H1 (cell line): ENCODE measurements around the gene TMCO1. TPM values are rescaled to one million over a fixed set of nuclear protein-coding genes. Genes with fewer than 3 reads are reported as not detected.

Experiments used
- CTCF ChIA-PET: fragments of 300-600 bp; sonication (Branson Sonifier 250); formaldehyde crosslinking; loops from one replicate; lab custom pipeline; 2021; ENCODE audit not compliant: partially characterized antibody; lab: Charles Lee
- POLR2A ChIA-PET: fragments of 300-600 bp; sonication (Branson Sonifier 250); formaldehyde crosslinking; loops from one replicate; lab custom pipeline; 2021; ENCODE audit warnings: inconsistent platforms; ENCODE audit not compliant: partially characterized antibody; lab: Charles Lee
- DNase-seq, 2 experiments: peaks; one replicate each; pipeline versions ENCODE4 v3.0.0 to v3.0.0-alpha.2; 2010 to 2022; ENCODE audit warnings: low spot score in 2 of 2, low read depth in 1 of 2, mixed read lengths in 1 of 2
- FAIRE-seq: peaks from 2 replicates; lab custom pipeline; 2011; peaks lifted over from hg19 to GRCh38; lab: Jason Lieb, UNC
- H2AFZ ChIP-seq: 2 replicates; pipeline ENCODE4 v1.8.1; 2012; ENCODE audit warnings: low read length, inconsistent platforms
- H2AK5ac ChIP-seq: 2 replicates; pipeline ENCODE4 v1.6.1; 2013; ENCODE audit warnings: low read depth, low read length
- H2BK120ac ChIP-seq: replicated peaks from 2 replicates; pipeline ENCODE3; 2013; ENCODE audit warnings: low read depth, low read length, inconsistent platforms
- H2BK12ac ChIP-seq: 2 replicates; pipeline ENCODE4 v1.6.1; 2013; ENCODE audit warnings: low read depth, low read length
- H2BK15ac ChIP-seq: 2 replicates; pipeline ENCODE4 v1.6.1; 2013; ENCODE audit warnings: low read length
- H2BK20ac ChIP-seq: 2 replicates; pipeline ENCODE4 v1.6.1; 2013; ENCODE audit warnings: low read length
- H2BK5ac ChIP-seq: 2 replicates; pipeline ENCODE4 v1.6.1; 2013; ENCODE audit warnings: low read depth, low read length
- H3K14ac ChIP-seq: 2 replicates; pipeline ENCODE4 v1.6.1; 2013; ENCODE audit warnings: inconsistent platforms; ENCODE audit not compliant: insufficient read length
- H3K18ac ChIP-seq: 2 replicates; pipeline ENCODE4 v1.6.1; 2013; ENCODE audit warnings: low read length; ENCODE audit errors: extremely low read depth
- H3K23ac ChIP-seq: 2 replicates; pipeline ENCODE4 v1.6.1; 2013; ENCODE audit warnings: inconsistent platforms; ENCODE audit not compliant: insufficient read length
- H3K23me2 ChIP-seq: 2 replicates; pipeline ENCODE4 v1.6.1; 2013; ENCODE audit warnings: low read depth, low read length
- H3K27ac ChIP-seq: 2 replicates; pipeline ENCODE4 v1.6.1; 2011; ENCODE audit warnings: low read depth, low read length, inconsistent platforms
- H3K27me3 ChIP-seq, 4 experiments: replicated peaks in 1 of 4; 1 replicate in 1 of 4; 2 replicates in 3 of 4; pipeline versions ENCODE4 v1.6.1 to v1.8.1; 2011 to 2013; ENCODE audit warnings: low read length in 3 of 4, mild to moderate bottlenecking in 3 of 4, inconsistent platforms in 2 of 4, mixed read lengths in 2 of 4, moderate library complexity in 1 of 4; ENCODE audit not compliant: control insufficient read depth in 3 of 4, insufficient read depth in 3 of 4; ENCODE audit errors: extremely low read depth in 1 of 4
- H3K36me3 ChIP-seq, 4 experiments: 2 replicates each; pipeline versions ENCODE4 v1.6.1 to v1.8.1; 2011 to 2013; ENCODE audit warnings: mild to moderate bottlenecking in 4 of 4, low read length in 3 of 4, moderate library complexity in 2 of 4, control low read depth in 1 of 4, inconsistent platforms in 1 of 4; ENCODE audit not compliant: insufficient read depth in 4 of 4, control insufficient read depth in 2 of 4
- H3K4ac ChIP-seq: replicated peaks from 2 replicates; pipeline ENCODE3; 2013; ENCODE audit warnings: low read length, low read depth, mixed read lengths, inconsistent platforms; ENCODE audit not compliant: insufficient read length
- H3K4me1 ChIP-seq, 4 experiments: replicated peaks in 1 of 4; 1 replicate in 1 of 4; 2 replicates in 3 of 4; pipeline versions ENCODE4 v1.6.1 to v1.8.1; 2011 to 2013; ENCODE audit warnings: low read length in 3 of 4, inconsistent platforms in 2 of 4, mixed read lengths in 1 of 4; ENCODE audit not compliant: insufficient read depth in 4 of 4, control insufficient read depth in 3 of 4
- H3K4me2 ChIP-seq, 2 experiments: 2 replicates each; pipeline versions ENCODE4 v1.6.1 to v1.8.1; 2011 to 2013; ENCODE audit warnings: low read depth in 2 of 2, low read length in 2 of 2, control low read depth in 1 of 2, inconsistent platforms in 1 of 2, mild to moderate bottlenecking in 1 of 2; ENCODE audit not compliant: insufficient read depth in 1 of 2
- H3K4me3 ChIP-seq, 4 experiments: fragments of 200-600, 300-600 bp in 1 of 4; sonication (generic), shearing (Covaris generic), sonication (Bioruptor Twin) in 1 of 4; 2 replicates each; pipeline versions ENCODE4 v1.5.1 to v1.8.1; 2011 to 2016; ENCODE audit warnings: low read length in 4 of 4, low read depth in 3 of 4, control low read depth in 2 of 4, inconsistent platforms in 2 of 4, mild to moderate bottlenecking in 2 of 4, mixed read lengths in 1 of 4, moderate library complexity in 1 of 4; ENCODE audit not compliant: insufficient read depth in 2 of 4; ENCODE audit errors: extremely low read depth in 1 of 4
- H3K56ac ChIP-seq: replicated peaks from 2 replicates; pipeline ENCODE3; 2013; ENCODE audit warnings: low read depth, mild to moderate bottlenecking, mixed read lengths, low read length, inconsistent platforms; ENCODE audit not compliant: insufficient read length
- H3K79me1 ChIP-seq: 2 replicates; pipeline ENCODE4 v1.6.1; 2013; ENCODE audit warnings: low read depth, low read length, control low read depth
- H3K79me2 ChIP-seq, 2 experiments: 2 replicates each; pipeline versions ENCODE4 v1.6.1 to v1.8.1; 2012 to 2013; ENCODE audit warnings: low read length in 2 of 2, mild to moderate bottlenecking in 2 of 2, inconsistent platforms in 1 of 2; ENCODE audit not compliant: insufficient read depth in 2 of 2, control insufficient read depth in 1 of 2
- H3K9ac ChIP-seq, 4 experiments: replicated peaks in 1 of 4; 1 replicate in 1 of 4; 2 replicates in 3 of 4; pipeline versions ENCODE4 v1.6.1 to v1.8.1; 2011 to 2013; ENCODE audit warnings: low read depth in 3 of 4, low read length in 3 of 4, control low read depth in 2 of 4, mild to moderate bottlenecking in 2 of 4, moderate library complexity in 2 of 4, inconsistent platforms in 1 of 4; ENCODE audit errors: extremely low read depth in 1 of 4
- H3K9me3 ChIP-seq, 2 experiments: 2 replicates each; pipeline versions ENCODE4 v1.6.1 to v1.8.1; 2012 to 2013; ENCODE audit warnings: mild to moderate bottlenecking in 2 of 2, moderate library complexity in 2 of 2, control low read depth in 1 of 2, inconsistent platforms in 1 of 2, low read depth in 1 of 2, low read length in 1 of 2, mixed read lengths in 1 of 2; ENCODE audit not compliant: insufficient read depth in 2 of 2
- H4K20me1 ChIP-seq, 2 experiments: replicated peaks in 1 of 2; 2 replicates each; pipeline versions ENCODE3 to v1.8.1; 2011 to 2013; ENCODE audit warnings: inconsistent platforms in 2 of 2, low read length in 2 of 2, mild to moderate bottlenecking in 1 of 2; ENCODE audit not compliant: insufficient read depth in 2 of 2, control insufficient read depth in 1 of 2
- H4K5ac ChIP-seq: 2 replicates; pipeline ENCODE4 v1.6.1; 2013; ENCODE audit warnings: low read length, low read depth, mixed read lengths, inconsistent platforms; ENCODE audit not compliant: insufficient read length
- H4K8ac ChIP-seq: 2 replicates; pipeline ENCODE4 v1.8.0; 2013; ENCODE audit warnings: mild to moderate bottlenecking, moderate library complexity, low read length, inconsistent platforms; ENCODE audit not compliant: insufficient read depth; ENCODE audit errors: extremely low read depth
- H4K91ac ChIP-seq: replicated peaks from 2 replicates; pipeline ENCODE3; 2013; ENCODE audit warnings: low read length, mixed read lengths, inconsistent platforms; ENCODE audit not compliant: insufficient read length
- CEBPB ChIP-seq: IDR thresholded peaks from 2 replicates; pipeline ENCODE4 v1.6.1; 2012; ENCODE audit warnings: low read depth, low read length
- RAD21 ChIP-seq, 2 experiments: IDR thresholded peaks in 1 of 2; conservative IDR thresholded peaks in 1 of 2; 2 replicates each; pipeline ENCODE4 v1.6.1; 2011; ENCODE audit warnings: low read depth in 2 of 2, low read length in 2 of 2, improper control_type of control experiment in 1 of 2, inconsistent platforms in 1 of 2, mild to moderate bottlenecking in 1 of 2, moderate library complexity in 1 of 2
- RFX5 ChIP-seq: IDR thresholded peaks from 2 replicates; pipeline ENCODE4 v1.6.1; 2011; ENCODE audit warnings: low read depth, low read length, improper control_type of control experiment, borderline replicate concordance
- TAF1 ChIP-seq: IDR thresholded peaks from 2 replicates; pipeline ENCODE4 v1.6.1; 2011; ENCODE audit warnings: mild to moderate bottlenecking, low read depth, low read length
- TAF7 ChIP-seq: optimal IDR thresholded peaks from 2 replicates; pipeline ENCODE3; 2011; ENCODE audit warnings: low read depth, mild to moderate bottlenecking, inconsistent platforms, low read length, moderate library complexity, borderline replicate concordance
- TEAD4 ChIP-seq: IDR thresholded peaks from 2 replicates; pipeline ENCODE4 v1.6.1; 2012; ENCODE audit warnings: low read depth, low read length, inconsistent platforms, mixed read lengths
- WGBS, 2 experiments: shearing (Covaris generic) in 1 of 2; methylation state at CpG; one replicate each; pipeline versions ENCODE4 v1.1.6 to v1.1.7; 2013 to 2015; ENCODE audit warnings: low lambda C conversion rate in 2 of 2, mixed read lengths in 2 of 2, inconsistent platforms in 1 of 2, low coverage in 1 of 2, missing lambda C conversion rate in 1 of 2; ENCODE audit not compliant: insufficient replicate concordance in 2 of 2, insufficient coverage in 1 of 2, insufficient read length in 1 of 2; ENCODE audit errors: extremely low coverage in 1 of 2, missing lambda C conversion rate in 1 of 2; 5-methylcytosine and 5-hydroxymethylcytosine counted together
- polyA plus RNA-seq, 7 experiments: library from polyadenylated mRNA; depleted of rRNA in 3 of 7; stranded (reverse) in 5 of 7; unstranded in 2 of 7; fragments of >200 nt in 5 of 7; fragments of 200-250 nt in 2 of 7; gene quantifications; 1 replicate in 5 of 7; 2 replicates in 1 of 7; 4 replicates in 1 of 7; pipeline versions ENCODE4 v1.2.1 to v1.2.3, GENCODE V29; 2011 to 2013; ENCODE audit warnings: missing spikeins in 2 of 7, mixed read lengths in 2 of 7
- total RNA-seq: library from RNA; stranded (reverse); fragmentation: NEBNext Ultra II Directional; extraction: Animal tissue kit (Norgen Biotek cat#: 25700); gene quantifications from 2 replicates; pipeline ENCODE4 v1.2.1, GENCODE V29; 2021
- TF ChIP-seq, protein P1 (sequence below), 3 experiments: IDR thresholded peaks; 1 replicate in 2 of 3; 2 replicates in 1 of 3; pipeline versions ENCODE4 v1.5.1 to v1.6.1; 2011; ENCODE audit warnings: low read length in 3 of 3, mild to moderate bottlenecking in 3 of 3, inconsistent platforms in 2 of 3, low read depth in 1 of 3, moderate library complexity in 1 of 3; ENCODE audit not compliant: insufficient read depth in 1 of 3; ENCODE audit errors: control extremely low read depth in 1 of 3

TMCO1 gene
- total and polyA plus RNA-seq, 2 of the 8 experiments (the other 6 are each of a cell fraction or from before 2014, with no cell fraction given): 61.6 to 63.8 TPM

- no peak overlapping the region for H3K23ac ChIP-seq
- peak overlapping the region in 1 of 2 experiments; percentile 36; a peak in 1 of 4 replicates for H3K4me2 ChIP-seq
- no peak overlapping the region for H2BK12ac ChIP-seq
- no peak overlapping the region for H3K9ac ChIP-seq
- H2BK120ac ChIP-seq: no peak overlapping the region
- no peak overlapping the region for H3K4me3 ChIP-seq
- no peak overlapping the region for H3K18ac ChIP-seq
- no peaks in the 10 kb centered on the region for H3K36me3 ChIP-seq
- H3K9me3 ChIP-seq: no peaks in the 10 kb centered on the region
- H3K27ac ChIP-seq: no peak overlapping the region
- peak overlapping the region; percentile 83; the same call in 1 of the 2 replicates for H2AFZ ChIP-seq
- H2AK5ac ChIP-seq: no peak overlapping the region
- H3K56ac ChIP-seq: no peak overlapping the region
- no peak overlapping the region for H2BK20ac ChIP-seq
- TF ChIP-seq TEAD4 (peak; percentile 44; the same call in 1 of the 2 replicates), TAF1 (no peak), RFX5 (no peak), RAD21 (IDR thresholded peaks at IDR 0.05 in 1 of 2, conservative IDR thresholded peaks at IDR 0.05 in 1 of 2; ENCODE audit: low read depth in 2 of 2, low read length in 2 of 2) (peak; percentile 93 to 95), CEBPB (0 out of 2 replicates have a peak, but pooled peaks have one; percentile 1), TAF7 (no peak)
- TF ChIP-seq, protein P1, sequence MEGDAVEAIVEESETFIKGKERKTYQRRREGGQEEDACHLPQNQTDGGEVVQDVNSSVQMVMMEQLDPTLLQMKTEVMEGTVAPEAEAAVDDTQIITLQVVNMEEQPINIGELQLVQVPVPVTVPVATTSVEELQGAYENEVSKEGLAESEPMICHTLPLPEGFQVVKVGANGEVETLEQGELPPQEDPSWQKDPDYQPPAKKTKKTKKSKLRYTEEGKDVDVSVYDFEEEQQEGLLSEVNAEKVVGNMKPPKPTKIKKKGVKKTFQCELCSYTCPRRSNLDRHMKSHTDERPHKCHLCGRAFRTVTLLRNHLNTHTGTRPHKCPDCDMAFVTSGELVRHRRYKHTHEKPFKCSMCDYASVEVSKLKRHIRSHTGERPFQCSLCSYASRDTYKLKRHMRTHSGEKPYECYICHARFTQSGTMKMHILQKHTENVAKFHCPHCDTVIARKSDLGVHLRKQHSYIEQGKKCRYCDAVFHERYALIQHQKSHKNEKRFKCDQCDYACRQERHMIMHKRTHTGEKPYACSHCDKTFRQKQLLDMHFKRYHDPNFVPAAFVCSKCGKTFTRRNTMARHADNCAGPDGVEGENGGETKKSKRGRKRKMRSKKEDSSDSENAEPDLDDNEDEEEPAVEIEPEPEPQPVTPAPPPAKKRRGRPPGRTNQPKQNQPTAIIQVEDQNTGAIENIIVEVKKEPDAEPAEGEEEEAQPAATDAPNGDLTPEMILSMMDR (IDR thresholded peaks at IDR 0.05; ENCODE audit: control extremely low read depth in 1 of 3, insufficient read depth in 1 of 3, low read depth in 1 of 3, low read length in 3 of 3): peak in 2 of 3 experiments; percentile 67 to 85; a peak in 3 of 4 replicates
- H3K4me1 ChIP-seq: peaks cover 0 to 2% (median 0%) of the 10 kb centered on the region in 4 experiments; a peak in 1 of 7 replicates
- no peak overlapping the region for H2BK15ac ChIP-seq
- H3K79me2 ChIP-seq: no peaks in the 10 kb centered on the region; a peak in 1 of 4 replicates
- CTCF ChIA-PET: interaction anchor here (0.6 to 2.3 kb wide), 14 partner anchors 8 to 350 kb away, joined by 3 to 10 read pairs (median 3); no protein-coding TSS in a partner anchor
- no peaks in the 10 kb centered on the region for H4K20me1 ChIP-seq
- H3K14ac ChIP-seq: no peak overlapping the region
- no peak overlapping the region for H4K8ac ChIP-seq
- H2BK5ac ChIP-seq: no peak overlapping the region
- FAIRE-seq (peak; percentile 89), DNase-seq (peak in 1 of 2 experiments; percentile 64)
- POLR2A ChIA-PET: interaction anchor here (0.7 to 1.0 kb wide), 3 partner anchors 51 to 565 kb away, joined by 3 read pairs; partner anchors contain the start of gene TMCO1
- WGBS, 2 experiments: 33% methylated on average over 4 of the region's 4 CpGs; no CpG with 5 or more reads in 1 of the 2 experiments
- H3K23me2 ChIP-seq: no peaks in the 10 kb centered on the region
- no peak overlapping the region for H3K4ac ChIP-seq
- H4K91ac ChIP-seq: no peak overlapping the region
- no peaks in the 10 kb centered on the region for H3K79me1 ChIP-seq
- H4K5ac ChIP-seq: no peak overlapping the region
- no peaks in the 10 kb centered on the region for H3K27me3 ChIP-seq
Observed at GRCh38 chr1:165717918-165718515, 50.7 kb downstream of the TMCO1 start.
